ENCODE measurements around the gene GLI3. TPM values are rescaled to one million over a fixed set of nuclear protein-coding genes. Genes with fewer than 3 reads are reported as not detected.
A peak's percentile ranks its signal among the peaks of the same experiment; 100 is the strongest.

The GLI3 gene
- total RNA-seq, 1 experiment from 2014 or later: 45.0 TPM

DNA sequence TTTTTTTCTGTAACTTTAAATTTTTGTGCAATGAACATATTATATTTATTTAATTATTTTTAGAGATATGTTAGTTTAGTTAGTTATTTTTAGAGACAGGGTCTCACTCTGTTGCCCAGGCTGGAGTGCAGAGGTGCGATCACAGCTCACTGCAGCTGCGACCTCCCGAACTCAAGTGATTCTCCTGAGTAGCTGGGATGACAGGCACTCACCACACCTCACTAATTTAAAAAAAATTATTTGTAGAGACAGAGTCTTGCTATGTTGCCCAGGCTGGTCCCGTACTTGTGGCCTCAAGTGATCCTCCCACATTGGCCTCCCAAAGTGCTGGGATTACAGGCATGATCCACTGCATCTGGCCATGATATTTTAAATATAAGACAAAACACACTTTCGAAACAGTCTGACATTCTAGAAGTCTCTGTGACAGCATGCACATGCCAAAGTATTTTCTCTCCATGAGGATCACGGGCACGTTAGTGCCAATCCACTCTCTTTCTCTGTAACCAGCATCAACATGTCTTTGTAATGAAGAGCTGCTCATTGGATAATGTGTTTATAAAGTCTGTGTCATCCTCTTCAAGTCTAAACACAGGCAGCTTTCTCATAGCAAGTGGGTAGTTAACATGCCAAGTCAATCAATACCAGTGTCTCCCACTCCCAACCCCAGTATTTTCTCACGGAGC, 137.4 kb downstream of the GLI3 start:
- Histone ChIP-seq H3K23me2 (ENCODE audit: insufficient read length, low read depth, low read length, poor library complexity, severe bottlenecking) (no peaks in the 10 kb centered on the region), H3K79me2 (ENCODE audit: insufficient read depth, low read length) (no peaks in the 10 kb centered on the region), H3K79me1 (ENCODE audit: insufficient read depth, low read depth, low read length, poor library complexity, severe bottlenecking) (no peaks in the 10 kb centered on the region), H3K18ac (ENCODE audit: insufficient read length, low read depth, low read length) (no peak overlapping the region), H3K14ac (ENCODE audit: insufficient read depth, low read length) (no peak overlapping the region), H2BK15ac (ENCODE audit: low read depth, low read length) (no peak overlapping the region), H3K4me1 (ENCODE audit: insufficient read depth, low read length) (no peaks in the 10 kb centered on the region), H3K4me2 (ENCODE audit: insufficient read depth, insufficient read length, low read length) (no peak overlapping the region), H3K23ac (ENCODE audit: insufficient read length, low read depth, low read length) (no peak overlapping the region), H3K27me3 (ENCODE audit: insufficient read depth, low read length) (peaks cover 23% of the 10 kb centered on the region; the same call in 1 of the 2 replicates), H2AK5ac (ENCODE audit: insufficient read length, low read length) (no peak overlapping the region), H3T11ph (ENCODE audit: low read length) (no peak overlapping the region), H3K4ac (ENCODE audit: low read depth, low read length) (no peak overlapping the region), H4K91ac (ENCODE audit: insufficient read length, low read depth, low read length) (no peak overlapping the region), H4K8ac (replicated peaks; ENCODE audit: insufficient read length, low read depth, low read length) (no peak overlapping the region), H2BK12ac (ENCODE audit: insufficient read length, low read depth, low read length) (no peak overlapping the region), H3K27ac (ENCODE audit: insufficient read length, low read depth, low read length) (no peak overlapping the region), H4K20me1 (ENCODE audit: control insufficient read depth, insufficient read depth, insufficient read length) (no peaks in the 10 kb centered on the region), H3K9me3 (ENCODE audit: control insufficient read depth, low read depth, low read length) (no peaks in the 10 kb centered on the region), H2BK120ac (ENCODE audit: low read depth, low read length, poor library complexity, severe bottlenecking) (no peak overlapping the region), H2AFZ (ENCODE audit: low read length) (no peak overlapping the region), H3K56ac (ENCODE audit: insufficient read length, low read depth, low read length) (no peak overlapping the region), H2BK20ac (ENCODE audit: low read depth, low read length, poor library complexity, severe bottlenecking) (no peak overlapping the region), H2BK5ac (ENCODE audit: insufficient read length, low read length) (no peak overlapping the region), H4K5ac (ENCODE audit: insufficient read length, low read depth, low read length) (no peak overlapping the region), H3K9ac (ENCODE audit: extremely low read depth, insufficient read length, low read length) (no peak overlapping the region)
- no peak for DNase-seq
- Mint-ChIP-seq H3K4me3 (no peak overlapping the region), H3K9me3 (no peaks in the 10 kb centered on the region), H3K27me3 (ENCODE audit: low read depth) (peaks cover 18% of the 10 kb centered on the region), H3K4me1 (peaks cover 27 to 28% of the 10 kb centered on the region in 2 experiments), H3K27ac (peak overlapping the region in 1 of 3 experiments; percentile 68; a peak in 1 of 7 replicates), H3K36me3 (ENCODE audit: insufficient read depth in 1 of 3, low read depth in 3 of 3) (peaks cover 2 to 14% (median 7%) of the 10 kb centered on the region in 3 experiments; a peak in 6 of 7 replicates)
- TF ChIP-seq, protein P1, sequence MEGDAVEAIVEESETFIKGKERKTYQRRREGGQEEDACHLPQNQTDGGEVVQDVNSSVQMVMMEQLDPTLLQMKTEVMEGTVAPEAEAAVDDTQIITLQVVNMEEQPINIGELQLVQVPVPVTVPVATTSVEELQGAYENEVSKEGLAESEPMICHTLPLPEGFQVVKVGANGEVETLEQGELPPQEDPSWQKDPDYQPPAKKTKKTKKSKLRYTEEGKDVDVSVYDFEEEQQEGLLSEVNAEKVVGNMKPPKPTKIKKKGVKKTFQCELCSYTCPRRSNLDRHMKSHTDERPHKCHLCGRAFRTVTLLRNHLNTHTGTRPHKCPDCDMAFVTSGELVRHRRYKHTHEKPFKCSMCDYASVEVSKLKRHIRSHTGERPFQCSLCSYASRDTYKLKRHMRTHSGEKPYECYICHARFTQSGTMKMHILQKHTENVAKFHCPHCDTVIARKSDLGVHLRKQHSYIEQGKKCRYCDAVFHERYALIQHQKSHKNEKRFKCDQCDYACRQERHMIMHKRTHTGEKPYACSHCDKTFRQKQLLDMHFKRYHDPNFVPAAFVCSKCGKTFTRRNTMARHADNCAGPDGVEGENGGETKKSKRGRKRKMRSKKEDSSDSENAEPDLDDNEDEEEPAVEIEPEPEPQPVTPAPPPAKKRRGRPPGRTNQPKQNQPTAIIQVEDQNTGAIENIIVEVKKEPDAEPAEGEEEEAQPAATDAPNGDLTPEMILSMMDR (conservative IDR thresholded peaks at IDR 0.05): no peak
- WGBS (ENCODE audit: extremely low coverage, insufficient read length, low lambda C conversion rate): no CpG with 5 or more reads among the region's 8 CpGs
